Measurements from ENCODE around the gene RPS14. TPM values are rescaled to one million over a fixed set of nuclear protein-coding genes. Genes with fewer than 3 reads are reported as not detected.

Gene RPS14
- polyA plus RNA-seq, 1 donor from 2014 or later = 3,490 TPM

DNA sequence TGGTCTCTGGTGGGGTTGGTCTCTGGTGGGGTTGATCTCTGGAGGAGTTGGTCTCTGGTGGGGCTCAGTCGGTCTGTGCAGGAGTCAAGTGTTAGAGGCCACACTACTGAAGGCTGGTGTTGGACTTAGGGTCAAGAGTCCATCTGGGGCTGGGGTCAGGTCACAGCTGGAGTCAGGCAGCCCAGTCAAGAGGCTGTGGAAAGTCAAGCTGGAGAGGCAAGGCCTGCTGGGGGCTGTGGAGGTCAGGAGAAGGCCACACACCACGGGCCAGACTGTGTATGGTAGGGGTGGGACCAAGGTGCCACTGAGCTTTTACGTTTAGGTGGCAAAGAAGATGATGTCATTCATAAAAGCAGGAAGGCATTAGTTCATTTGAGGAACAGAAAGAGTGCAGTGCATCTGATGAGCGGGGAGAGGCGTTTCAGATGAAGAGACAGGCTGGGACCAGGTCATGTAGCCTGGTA, 20.1 kb downstream of the RPS14 start:
- H3K36me3 ChIP-seq (ENCODE audit: insufficient read depth, low read length) = no peaks in the 10 kb centered on the region
- no peaks in the 10 kb centered on the region for H3K9me2 ChIP-seq (ENCODE audit: insufficient read depth, low read length)
- TF ChIP-seq RAD21 (conservative IDR thresholded peaks at IDR 0.05) = no peak
- TF ChIP-seq SMC3 (conservative IDR thresholded peaks at IDR 0.05; ENCODE audit: poor library complexity) = no peak
- no peak for TF ChIP-seq POLR2AphosphoS5 (IDR thresholded peaks at IDR 0.05)
- TF ChIP-seq EZH2 (IDR thresholded peaks at IDR 0.05; ENCODE audit: borderline replicate concordance, insufficient read depth, low read length, poor library complexity, severe bottlenecking) = no peak
- no peak for TF ChIP-seq TAF1 (IDR thresholded peaks at IDR 0.05; ENCODE audit: low read depth)
- TF ChIP-seq, protein P1, sequence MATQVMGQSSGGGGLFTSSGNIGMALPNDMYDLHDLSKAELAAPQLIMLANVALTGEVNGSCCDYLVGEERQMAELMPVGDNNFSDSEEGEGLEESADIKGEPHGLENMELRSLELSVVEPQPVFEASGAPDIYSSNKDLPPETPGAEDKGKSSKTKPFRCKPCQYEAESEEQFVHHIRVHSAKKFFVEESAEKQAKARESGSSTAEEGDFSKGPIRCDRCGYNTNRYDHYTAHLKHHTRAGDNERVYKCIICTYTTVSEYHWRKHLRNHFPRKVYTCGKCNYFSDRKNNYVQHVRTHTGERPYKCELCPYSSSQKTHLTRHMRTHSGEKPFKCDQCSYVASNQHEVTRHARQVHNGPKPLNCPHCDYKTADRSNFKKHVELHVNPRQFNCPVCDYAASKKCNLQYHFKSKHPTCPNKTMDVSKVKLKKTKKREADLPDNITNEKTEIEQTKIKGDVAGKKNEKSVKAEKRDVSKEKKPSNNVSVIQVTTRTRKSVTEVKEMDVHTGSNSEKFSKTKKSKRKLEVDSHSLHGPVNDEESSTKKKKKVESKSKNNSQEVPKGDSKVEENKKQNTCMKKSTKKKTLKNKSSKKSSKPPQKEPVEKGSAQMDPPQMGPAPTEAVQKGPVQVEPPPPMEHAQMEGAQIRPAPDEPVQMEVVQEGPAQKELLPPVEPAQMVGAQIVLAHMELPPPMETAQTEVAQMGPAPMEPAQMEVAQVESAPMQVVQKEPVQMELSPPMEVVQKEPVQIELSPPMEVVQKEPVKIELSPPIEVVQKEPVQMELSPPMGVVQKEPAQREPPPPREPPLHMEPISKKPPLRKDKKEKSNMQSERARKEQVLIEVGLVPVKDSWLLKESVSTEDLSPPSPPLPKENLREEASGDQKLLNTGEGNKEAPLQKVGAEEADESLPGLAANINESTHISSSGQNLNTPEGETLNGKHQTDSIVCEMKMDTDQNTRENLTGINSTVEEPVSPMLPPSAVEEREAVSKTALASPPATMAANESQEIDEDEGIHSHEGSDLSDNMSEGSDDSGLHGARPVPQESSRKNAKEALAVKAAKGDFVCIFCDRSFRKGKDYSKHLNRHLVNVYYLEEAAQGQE (IDR thresholded peaks at IDR 0.05; ENCODE audit: borderline replicate concordance) = no peak
- TF ChIP-seq, protein P2, sequence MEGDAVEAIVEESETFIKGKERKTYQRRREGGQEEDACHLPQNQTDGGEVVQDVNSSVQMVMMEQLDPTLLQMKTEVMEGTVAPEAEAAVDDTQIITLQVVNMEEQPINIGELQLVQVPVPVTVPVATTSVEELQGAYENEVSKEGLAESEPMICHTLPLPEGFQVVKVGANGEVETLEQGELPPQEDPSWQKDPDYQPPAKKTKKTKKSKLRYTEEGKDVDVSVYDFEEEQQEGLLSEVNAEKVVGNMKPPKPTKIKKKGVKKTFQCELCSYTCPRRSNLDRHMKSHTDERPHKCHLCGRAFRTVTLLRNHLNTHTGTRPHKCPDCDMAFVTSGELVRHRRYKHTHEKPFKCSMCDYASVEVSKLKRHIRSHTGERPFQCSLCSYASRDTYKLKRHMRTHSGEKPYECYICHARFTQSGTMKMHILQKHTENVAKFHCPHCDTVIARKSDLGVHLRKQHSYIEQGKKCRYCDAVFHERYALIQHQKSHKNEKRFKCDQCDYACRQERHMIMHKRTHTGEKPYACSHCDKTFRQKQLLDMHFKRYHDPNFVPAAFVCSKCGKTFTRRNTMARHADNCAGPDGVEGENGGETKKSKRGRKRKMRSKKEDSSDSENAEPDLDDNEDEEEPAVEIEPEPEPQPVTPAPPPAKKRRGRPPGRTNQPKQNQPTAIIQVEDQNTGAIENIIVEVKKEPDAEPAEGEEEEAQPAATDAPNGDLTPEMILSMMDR (IDR thresholded peaks at IDR 0.05; ENCODE audit: poor library complexity, severe bottlenecking) = no peak
- no peaks in the 10 kb centered on the region for H3F3A ChIP-seq (ENCODE audit: insufficient read depth, low read length, poor library complexity, severe bottlenecking)
- no peak overlapping the region for H3K4me2 ChIP-seq (ENCODE audit: low read length)
- H3K27ac ChIP-seq (ENCODE audit: low read length) = no peak overlapping the region
- H3K27me3 ChIP-seq (ENCODE audit: insufficient read depth, low read depth, low read length) = no peaks in the 10 kb centered on the region
- no peak overlapping the region for H3K9ac ChIP-seq (ENCODE audit: low read length)
- H2AFZ ChIP-seq (ENCODE audit: low read depth, low read length) = no peak overlapping the region
- no peak overlapping the region for H3K4me3 ChIP-seq (ENCODE audit: low read length)
- H3K9me3 ChIP-seq (ENCODE audit: low read length) = no peaks in the 10 kb centered on the region
- H3K79me2 ChIP-seq (replicated peaks; ENCODE audit: insufficient read depth, low read length) = no peaks in the 10 kb centered on the region
- no peaks in the 10 kb centered on the region for H4K20me1 ChIP-seq (ENCODE audit: insufficient read depth)

DNA sequence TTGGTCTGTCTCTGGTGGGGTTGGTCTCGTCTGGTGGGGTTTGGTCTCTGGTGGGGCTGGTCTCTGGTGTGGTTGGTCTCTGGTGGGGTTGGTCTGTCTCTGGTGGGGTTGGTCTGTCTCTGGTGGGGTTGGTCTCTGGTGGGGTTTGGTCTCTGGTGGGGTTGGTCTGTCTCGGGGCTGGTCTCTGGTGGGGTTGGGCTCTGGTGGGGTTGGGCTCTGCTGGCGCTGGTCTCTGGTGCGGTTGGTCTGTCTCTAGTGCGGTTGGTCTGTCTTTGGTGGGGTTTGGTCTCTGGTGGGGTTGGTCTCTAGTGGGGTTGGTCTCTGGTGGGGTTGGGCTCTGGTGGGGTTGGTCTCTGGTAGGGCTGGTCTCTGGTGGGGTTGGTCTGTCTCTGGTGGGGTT, 20.6 kb downstream of the RPS14 start:
- Histone ChIP-seq H4K20me1 (ENCODE audit: insufficient read depth) (no peaks in the 10 kb centered on the region), H2AFZ (ENCODE audit: low read depth, low read length) (no peak overlapping the region), H3K27me3 (ENCODE audit: insufficient read depth, low read depth, low read length) (no peaks in the 10 kb centered on the region), H3K36me3 (ENCODE audit: insufficient read depth, low read length) (no peaks in the 10 kb centered on the region), H3F3A (ENCODE audit: insufficient read depth, low read length, poor library complexity, severe bottlenecking) (no peaks in the 10 kb centered on the region), H3K9me3 (ENCODE audit: low read length) (no peaks in the 10 kb centered on the region), H3K9ac (ENCODE audit: low read length) (no peak overlapping the region), H3K4me2 (ENCODE audit: low read length) (no peak overlapping the region), H3K4me3 (ENCODE audit: low read length) (no peak overlapping the region), H3K9me2 (ENCODE audit: insufficient read depth, low read length) (no peaks in the 10 kb centered on the region), H3K79me2 (replicated peaks; ENCODE audit: insufficient read depth, low read length) (no peaks in the 10 kb centered on the region), H3K27ac (ENCODE audit: low read length) (no peak overlapping the region)
- TF ChIP-seq RAD21 (conservative IDR thresholded peaks at IDR 0.05) (no peak), EZH2 (IDR thresholded peaks at IDR 0.05; ENCODE audit: borderline replicate concordance, insufficient read depth, low read length, poor library complexity, severe bottlenecking) (no peak), SMC3 (conservative IDR thresholded peaks at IDR 0.05; ENCODE audit: poor library complexity) (no peak), POLR2AphosphoS5 (IDR thresholded peaks at IDR 0.05) (no peak), EP300 (conservative IDR thresholded peaks at IDR 0.05; ENCODE audit: poor library complexity, severe bottlenecking) (no peak), MXI1 (conservative IDR thresholded peaks at IDR 0.05; ENCODE audit: poor library complexity, severe bottlenecking) (no peak), TAF1 (IDR thresholded peaks at IDR 0.05; ENCODE audit: low read depth) (no peak)
- TF ChIP-seq, protein P1 (IDR thresholded peaks at IDR 0.05; ENCODE audit: borderline replicate concordance) = no peak
- TF ChIP-seq, protein P2 (IDR thresholded peaks at IDR 0.05; ENCODE audit: poor library complexity, severe bottlenecking) = no peak

Data from neural cell (in vitro differentiated cells).